ENCODE data around the gene PDXK.
A peak's percentile ranks its signal among the peaks of the same experiment; 100 is the strongest.

The PDXK gene

GRCh38 chr21:43806017-43806710 is 87.2 kb downstream of the PDXK start:
- no peak for DNase-seq (ENCODE audit: low spot score)

GRCh38 chr21:43808367-43808766 is 89.4 kb downstream of the PDXK start:
- no peak for DNase-seq (ENCODE audit: low spot score)

- no peak for DNase-seq (ENCODE audit: low spot score)
These were observed 89.9 kb downstream of the PDXK start for GRCh38 chr21:43808832-43809251.

DNA sequence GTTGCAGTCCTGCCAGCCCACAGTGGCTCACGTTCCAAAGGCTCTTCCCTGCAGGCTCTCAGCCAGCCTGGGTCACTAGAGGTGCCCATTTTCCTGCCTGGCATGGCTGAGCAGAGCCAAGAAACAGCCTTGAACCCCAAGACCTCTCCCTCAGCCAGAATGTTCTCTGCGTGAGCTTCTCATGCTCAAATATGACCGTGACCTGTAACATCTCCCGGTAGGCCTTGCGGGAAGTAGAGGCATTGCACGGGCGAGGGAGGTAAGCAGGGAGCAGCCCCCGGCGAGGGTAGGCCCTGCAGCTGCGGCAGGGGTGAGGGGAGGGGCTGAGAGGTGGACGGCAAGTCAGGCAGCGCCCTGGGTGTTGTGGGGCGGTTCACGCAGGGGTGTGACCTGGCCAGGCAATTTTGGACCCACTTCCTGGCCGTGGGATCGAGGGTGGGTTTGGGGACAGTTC is 90.4 kb downstream of the PDXK start:
- DNase-seq (ENCODE audit: low spot score) = no peak

DNA sequence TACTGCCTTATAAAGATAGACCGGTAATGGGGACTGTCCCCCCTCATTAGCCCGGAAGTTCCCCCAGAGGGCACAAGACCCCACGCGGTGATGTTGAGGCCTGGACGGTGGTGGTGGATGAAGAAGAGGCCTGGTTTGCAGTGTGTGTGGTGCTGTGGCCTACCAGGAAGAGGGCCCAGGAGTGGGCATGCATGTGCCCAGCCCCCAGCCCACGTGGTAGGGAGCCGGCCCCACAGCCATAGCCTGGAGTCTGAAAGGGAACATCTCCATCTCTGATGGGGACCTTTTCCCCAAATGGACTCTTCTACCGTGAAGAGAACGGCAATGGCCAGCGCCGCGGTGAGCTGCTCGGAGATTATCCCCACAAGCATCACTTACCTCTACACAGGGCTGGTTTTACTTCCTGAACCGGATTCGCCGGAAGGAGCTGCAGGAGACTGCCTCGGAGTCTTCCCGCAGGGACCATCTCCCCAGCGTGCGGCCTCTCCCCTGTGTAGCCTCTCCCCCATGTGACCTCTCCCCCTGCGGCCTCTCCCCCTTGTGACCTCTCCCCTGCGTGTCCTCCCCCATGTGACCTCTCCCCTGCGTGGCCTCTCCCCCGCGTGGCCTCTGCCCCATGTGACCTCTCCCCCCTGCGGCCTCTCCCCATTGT is 91.0 kb downstream of the PDXK start:
- no peak for DNase-seq (ENCODE audit: low spot score)

- DNase-seq (ENCODE audit: low spot score) = peak; percentile 95
These were observed 91.8 kb downstream of the PDXK start for GRCh38 chr21:43810505-43811261.

GRCh38 chr21:43811262-43812105 is 92.6 kb downstream of the PDXK start:
- DNase-seq (ENCODE audit: low spot score) = no peak
